ENCODE results near the gene MMS22L.

The MMS22L gene

GRCh38 chr6:97150932-97151331, 132.1 kb downstream of the MMS22L start:
- no peak for DNase-seq (ENCODE audit: extremely low read depth in 1 of 2, low read depth in 1 of 2)

- DNase-seq (ENCODE audit: extremely low read depth in 1 of 2, low read depth in 1 of 2): no peak
These were observed 135.6 kb downstream of the MMS22L start for GRCh38 chr6:97147421-97147820.

- no peak for DNase-seq (ENCODE audit: extremely low read depth in 1 of 2, low read depth in 1 of 2)
These were observed 137.3 kb downstream of the MMS22L start for GRCh38 chr6:97145691-97146090.

- DNase-seq (ENCODE audit: extremely low read depth in 1 of 2, low read depth in 1 of 2): no peak
These were observed 141.3 kb downstream of the MMS22L start for GRCh38 chr6:97141756-97142155.

- no peak for DNase-seq (ENCODE audit: extremely low read depth in 1 of 2, low read depth in 1 of 2)
These were observed 144.4 kb downstream of the MMS22L start for GRCh38 chr6:97138581-97138980.

- DNase-seq (ENCODE audit: extremely low read depth in 1 of 2, low read depth in 1 of 2): no peak
These were observed 146.2 kb downstream of the MMS22L start for GRCh38 chr6:97136626-97137358.

GRCh38 chr6:97133067-97133466, 149.9 kb downstream of the MMS22L start:
- DNase-seq (ENCODE audit: extremely low read depth in 1 of 2, low read depth in 1 of 2): no peak

- DNase-seq (ENCODE audit: extremely low read depth in 1 of 2, low read depth in 1 of 2): no peak
These were observed 153.9 kb downstream of the MMS22L start for GRCh38 chr6:97129106-97129505.

GRCh38 chr6:97128507-97128906, 154.5 kb downstream of the MMS22L start:
- no peak for DNase-seq (ENCODE audit: extremely low read depth in 1 of 2, low read depth in 1 of 2)

- DNase-seq (ENCODE audit: extremely low read depth in 1 of 2, low read depth in 1 of 2): no peak
These were observed 159.4 kb downstream of the MMS22L start for GRCh38 chr6:97123652-97124051.

- no peak for DNase-seq (ENCODE audit: extremely low read depth in 1 of 2, low read depth in 1 of 2)
These were observed 159.9 kb downstream of the MMS22L start for GRCh38 chr6:97123112-97123511.

GRCh38 chr6:97120511-97120910, 162.5 kb downstream of the MMS22L start:
- DNase-seq (ENCODE audit: extremely low read depth in 1 of 2, low read depth in 1 of 2): no peak

- no peak for DNase-seq (ENCODE audit: extremely low read depth in 1 of 2, low read depth in 1 of 2)
These were observed 168.4 kb downstream of the MMS22L start for GRCh38 chr6:97114645-97115044.

- DNase-seq (ENCODE audit: extremely low read depth in 1 of 2, low read depth in 1 of 2): no peak
These were observed 169.8 kb downstream of the MMS22L start for GRCh38 chr6:97113170-97113569.

GRCh38 chr6:97111243-97111642, 171.8 kb downstream of the MMS22L start:
- no peak for DNase-seq (ENCODE audit: extremely low read depth in 1 of 2, low read depth in 1 of 2)

GRCh38 chr6:97110626-97111025, 172.4 kb downstream of the MMS22L start:
- no peak for DNase-seq (ENCODE audit: extremely low read depth in 1 of 2, low read depth in 1 of 2)

GRCh38 chr6:97110149-97110548, 172.9 kb downstream of the MMS22L start:
- DNase-seq (ENCODE audit: extremely low read depth in 1 of 2, low read depth in 1 of 2): no peak

- DNase-seq (ENCODE audit: extremely low read depth in 1 of 2, low read depth in 1 of 2): no peak
These were observed 173.6 kb downstream of the MMS22L start for GRCh38 chr6:97109444-97109843.

GRCh38 chr6:97102145-97102790, 180.7 kb downstream of the MMS22L start:
- no peak for DNase-seq (ENCODE audit: extremely low read depth in 1 of 2, low read depth in 1 of 2)

GRCh38 chr6:97100696-97101095, 182.3 kb downstream of the MMS22L start:
- no peak for DNase-seq (ENCODE audit: extremely low read depth in 1 of 2, low read depth in 1 of 2)

GRCh38 chr6:97097068-97098047, 185.7 kb downstream of the MMS22L start:
- DNase-seq (ENCODE audit: extremely low read depth in 1 of 2, low read depth in 1 of 2): no peak

Measured in activated CD8-positive, alpha-beta memory T cell treated with anti-CD3 and anti-CD28 coated beads for 1 hour (primary cell).